GM23338 (cell line): Measurements from ENCODE around the gene RAB22A. TPM values are rescaled to one million over a fixed set of nuclear protein-coding genes. Genes with fewer than 3 reads are reported as not detected.

Experiments used
- ATAC-seq: fragments of 200-7000 bp; cut with Tn5 transposase; 3 replicates; pipeline ENCODE4 v1.9.1; 2020
- DNase-seq: peaks from one replicate; pipeline ENCODE4 v3.0.0-alpha.2; 2015; ENCODE audit warnings: low spot score
- H2AFZ ChIP-seq: fragments of 200-600 bp; sonication (generic); 2 replicates; pipeline ENCODE4 v1.8.0; 2016; ENCODE audit warnings: antibody characterized with exemption, mild to moderate bottlenecking, moderate library complexity
- H3F3A ChIP-seq: fragments of 200-600 bp; sonication (generic); replicated peaks from 2 replicates; pipeline ENCODE4 v1.8.0; 2017; ENCODE audit warnings: antibody characterized with exemption, mixed run types, low read depth
- H3K27ac ChIP-seq: fragments of 200-600 bp; sonication (generic); 2 replicates; pipeline ENCODE4 v1.6.1; 2016; ENCODE audit warnings: low read depth
- H3K27me3 ChIP-seq: fragments of 200-600 bp; sonication (generic); 2 replicates; pipeline ENCODE4 v1.8.0; 2016; ENCODE audit warnings: mild to moderate bottlenecking, mixed run types, moderate library complexity; ENCODE audit not compliant: insufficient read depth
- H3K36me3 ChIP-seq: fragments of 200-600 bp; sonication (generic); 2 replicates; pipeline ENCODE4 v1.8.0; 2016; ENCODE audit warnings: mild to moderate bottlenecking; ENCODE audit not compliant: insufficient read depth
- H3K4me1 ChIP-seq: fragments of 200-600 bp; sonication (generic); 2 replicates; pipeline ENCODE4 v1.8.0; 2016; ENCODE audit warnings: mild to moderate bottlenecking, moderate library complexity; ENCODE audit not compliant: insufficient read depth
- H3K4me2 ChIP-seq: fragments of 200-600 bp; sonication (generic); 2 replicates; pipeline ENCODE4 v1.7.1; 2017; ENCODE audit warnings: mixed run types
- H3K4me3 ChIP-seq: fragments of 200-600 bp; sonication (generic); 2 replicates; pipeline ENCODE4 v1.6.1; 2016; ENCODE audit warnings: mixed run types
- H3K79me2 ChIP-seq: fragments of 200-600 bp; sonication (generic); replicated peaks from 2 replicates; pipeline ENCODE4 v1.8.0; 2017; ENCODE audit warnings: mild to moderate bottlenecking; ENCODE audit not compliant: insufficient read depth
- H3K9me2 ChIP-seq: fragments of 200-600 bp; sonication (generic); 2 replicates; pipeline ENCODE4 v1.8.0; 2017; ENCODE audit not compliant: insufficient read depth
- H4K20me1 ChIP-seq: fragments of 200-600 bp; sonication (generic); replicated peaks from 2 replicates; pipeline ENCODE4 v1.8.0; 2017; ENCODE audit warnings: mild to moderate bottlenecking; ENCODE audit not compliant: insufficient read depth
- H3K27ac Mint-ChIP-seq: 2 replicates; pipeline ENCODE4 v1.8.0; 2020; ENCODE audit warnings: inconsistent platforms, mild to moderate bottlenecking, moderate library complexity, mixed read lengths
- H3K27me3 Mint-ChIP-seq: 3 replicates; pipeline ENCODE4 v1.8.0; 2022; ENCODE audit warnings: low read depth, mild to moderate bottlenecking, moderate library complexity, mixed read lengths, inconsistent platforms; ENCODE audit not compliant: insufficient read depth, poor library complexity
- H3K36me3 Mint-ChIP-seq: 3 replicates; pipeline ENCODE4 v1.8.0; 2021; ENCODE audit warnings: low read depth, mild to moderate bottlenecking, inconsistent platforms, moderate library complexity, mixed read lengths
- H3K4me1 Mint-ChIP-seq: 3 replicates; pipeline ENCODE4 v1.8.0; 2020; ENCODE audit warnings: mild to moderate bottlenecking, inconsistent platforms, mixed read lengths
- H3K4me3 Mint-ChIP-seq: 3 replicates; pipeline ENCODE4 v1.8.0; 2021; ENCODE audit warnings: moderate library complexity, mild to moderate bottlenecking, inconsistent platforms, mixed read lengths
- H3K9me3 Mint-ChIP-seq: 3 replicates; pipeline ENCODE4 v1.8.0; 2020; ENCODE audit warnings: moderate library complexity, mild to moderate bottlenecking, inconsistent platforms, mixed read lengths
- CREB1 ChIP-seq: fragments of 250-450 bp; sonication (Bioruptor Pico); IDR thresholded peaks from 2 replicates; pipeline ENCODE4 v1.5.0; 2020; ENCODE audit warnings: low read depth, mild to moderate bottlenecking, moderate library complexity
- EZH2 ChIP-seq: fragments of 200-600 bp; sonication (generic); IDR thresholded peaks from one replicate; pipeline ENCODE4 v1.8.0; 2017; ENCODE audit warnings: antibody characterized with exemption, mild to moderate bottlenecking, low read depth; ENCODE audit not compliant: unreplicated experiment
- EZH2phosphoT487 ChIP-seq: fragments of 200-600 bp; sonication (generic); IDR thresholded peaks from one replicate; pipeline ENCODE4 v1.8.1; 2018; ENCODE audit warnings: antibody characterized with exemption; ENCODE audit not compliant: unreplicated experiment
- JUNB ChIP-seq: IDR thresholded peaks from one replicate; pipeline ENCODE4 v1.6.1; 2016; ENCODE audit warnings: antibody characterized with exemption; ENCODE audit not compliant: unreplicated experiment
- NANOG ChIP-seq: IDR thresholded peaks from 2 replicates; pipeline ENCODE4 v1.6.1; 2016; ENCODE audit warnings: antibody characterized with exemption, borderline replicate concordance
- POLR2AphosphoS5 ChIP-seq: IDR thresholded peaks from 2 replicates; pipeline ENCODE4 v1.6.1; 2016; ENCODE audit warnings: antibody characterized with exemption, low read depth
- STAT1 ChIP-seq: IDR thresholded peaks from one replicate; pipeline ENCODE4 v1.6.1; 2016; ENCODE audit warnings: antibody characterized with exemption; ENCODE audit not compliant: unreplicated experiment
- ZNF114 ChIP-seq: fragments of 250-450 bp; sonication (Bioruptor Pico); IDR thresholded peaks from 2 replicates; pipeline ENCODE4 v1.5.0; 2020; ENCODE audit warnings: mild to moderate bottlenecking, moderate library complexity
- ZNF331 ChIP-seq: fragments of 250-450 bp; sonication (Bioruptor Pico); IDR thresholded peaks from 2 replicates; pipeline ENCODE4 v1.5.0; 2020; ENCODE audit warnings: low read depth, mild to moderate bottlenecking, moderate library complexity
- polyA plus RNA-seq: library from polyadenylated mRNA; unstranded; fragments of >200 nt; fragmentation: Nextera tagmentation; extraction: Ambion mirVana; gene quantifications from 2 replicates; pipeline ENCODE4 v1.2.1, GENCODE V29; 2016
- total RNA-seq: library from RNA; depleted of rRNA; stranded (reverse); fragments of >200 nt; shearing (Covaris generic); gene quantifications from 2 replicates; pipeline ENCODE4 v1.2.3, GENCODE V29; 2014
- TF ChIP-seq, protein P1 (sequence below): IDR thresholded peaks from one replicate; pipeline ENCODE4 v1.6.1; 2018; ENCODE audit warnings: antibody characterized with exemption; ENCODE audit not compliant: unreplicated experiment
- TF ChIP-seq, protein P2 (sequence below): fragments of 250-450 bp; sonication (Bioruptor Pico); IDR thresholded peaks from 2 replicates; pipeline ENCODE4 v1.5.0; 2020; ENCODE audit warnings: mild to moderate bottlenecking, moderate library complexity
- TF ChIP-seq, protein P3 (sequence below): IDR thresholded peaks from 2 replicates; pipeline ENCODE4 v1.6.1; 2016; ENCODE audit warnings: antibody characterized with exemption
- TF ChIP-seq, protein P4 (sequence below), 2 experiments: fragments of 200-600 bp in 1 of 2; sonication (generic) in 1 of 2; conservative IDR thresholded peaks; 2 replicates each; pipeline versions ENCODE4 v1.5.1 to v1.6.1; 2016 to 2017; ENCODE audit warnings: antibody characterized with exemption in 2 of 2, low read depth in 2 of 2, mild to moderate bottlenecking in 2 of 2, moderate library complexity in 1 of 2

Gene RAB22A
- total and polyA plus RNA-seq, 2 experiments from 2014 or later: 3.3 to 6.8 TPM

DNA sequence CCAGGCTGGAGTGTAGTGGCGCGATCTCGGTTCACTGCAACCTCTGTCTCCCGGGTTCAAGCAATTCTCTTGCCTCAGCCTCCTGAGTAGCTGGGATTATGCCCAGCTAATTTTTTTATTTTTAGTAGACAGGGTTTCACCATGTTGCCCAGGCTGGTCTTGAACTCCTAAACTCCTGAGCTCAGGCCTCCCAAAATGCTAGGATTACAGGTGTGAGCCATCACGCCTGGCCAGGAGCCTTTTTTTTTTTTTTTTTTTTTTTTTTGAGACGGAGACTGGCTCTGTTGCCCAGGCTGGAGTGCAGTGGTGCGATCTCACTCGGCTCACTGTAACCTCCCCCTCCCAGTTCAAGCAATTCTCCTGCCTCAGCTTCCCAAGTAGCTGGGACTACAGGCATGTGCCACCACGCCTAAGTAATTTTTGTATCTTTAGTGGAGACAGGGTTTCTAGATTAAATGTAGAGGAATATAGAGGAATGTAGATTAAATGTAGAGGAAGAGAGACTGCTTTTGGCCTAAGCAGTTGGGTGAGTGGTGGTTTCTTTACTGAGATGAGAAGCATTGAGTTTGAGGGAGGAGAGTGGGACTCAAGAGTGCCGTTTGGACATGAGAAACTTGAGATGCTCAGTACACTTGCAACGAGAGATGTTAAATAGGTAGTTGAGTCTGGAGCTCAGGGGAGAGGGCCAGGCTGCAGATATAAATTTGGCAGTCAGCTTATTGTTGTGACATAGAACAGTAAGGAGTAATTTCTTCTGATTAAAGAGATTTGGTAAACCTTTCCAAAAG is 96.2 kb downstream of the RAB22A start:
- H3K9me3 Mint-ChIP-seq: no peaks in the 10 kb centered on the region
- Histone ChIP-seq H3F3A (no peaks in the 10 kb centered on the region), H3K36me3 (no peaks in the 10 kb centered on the region), H3K4me3 (no peak overlapping the region), H3K4me2 (no peak overlapping the region), H3K9me2 (no peaks in the 10 kb centered on the region), H3K79me2 (peaks cover 100% of the 10 kb centered on the region), H4K20me1 (peaks cover 19% of the 10 kb centered on the region), H3K4me1 (peaks cover 45% of the 10 kb centered on the region), H3K27ac (no peak overlapping the region; the same call in 1 of the 2 replicates), H2AFZ (no peak overlapping the region), H3K27me3 (no peaks in the 10 kb centered on the region)
- H3K4me1 Mint-ChIP-seq: peaks cover 34% of the 10 kb centered on the region
- DNase-seq (peak; percentile 23), ATAC-seq (peak; percentile 32)
- no peak overlapping the region for H3K4me3 Mint-ChIP-seq
- H3K27ac Mint-ChIP-seq: no peak overlapping the region
- no peaks in the 10 kb centered on the region for H3K36me3 Mint-ChIP-seq
- H3K27me3 Mint-ChIP-seq: no peaks in the 10 kb centered on the region
- TF ChIP-seq, protein P1, sequence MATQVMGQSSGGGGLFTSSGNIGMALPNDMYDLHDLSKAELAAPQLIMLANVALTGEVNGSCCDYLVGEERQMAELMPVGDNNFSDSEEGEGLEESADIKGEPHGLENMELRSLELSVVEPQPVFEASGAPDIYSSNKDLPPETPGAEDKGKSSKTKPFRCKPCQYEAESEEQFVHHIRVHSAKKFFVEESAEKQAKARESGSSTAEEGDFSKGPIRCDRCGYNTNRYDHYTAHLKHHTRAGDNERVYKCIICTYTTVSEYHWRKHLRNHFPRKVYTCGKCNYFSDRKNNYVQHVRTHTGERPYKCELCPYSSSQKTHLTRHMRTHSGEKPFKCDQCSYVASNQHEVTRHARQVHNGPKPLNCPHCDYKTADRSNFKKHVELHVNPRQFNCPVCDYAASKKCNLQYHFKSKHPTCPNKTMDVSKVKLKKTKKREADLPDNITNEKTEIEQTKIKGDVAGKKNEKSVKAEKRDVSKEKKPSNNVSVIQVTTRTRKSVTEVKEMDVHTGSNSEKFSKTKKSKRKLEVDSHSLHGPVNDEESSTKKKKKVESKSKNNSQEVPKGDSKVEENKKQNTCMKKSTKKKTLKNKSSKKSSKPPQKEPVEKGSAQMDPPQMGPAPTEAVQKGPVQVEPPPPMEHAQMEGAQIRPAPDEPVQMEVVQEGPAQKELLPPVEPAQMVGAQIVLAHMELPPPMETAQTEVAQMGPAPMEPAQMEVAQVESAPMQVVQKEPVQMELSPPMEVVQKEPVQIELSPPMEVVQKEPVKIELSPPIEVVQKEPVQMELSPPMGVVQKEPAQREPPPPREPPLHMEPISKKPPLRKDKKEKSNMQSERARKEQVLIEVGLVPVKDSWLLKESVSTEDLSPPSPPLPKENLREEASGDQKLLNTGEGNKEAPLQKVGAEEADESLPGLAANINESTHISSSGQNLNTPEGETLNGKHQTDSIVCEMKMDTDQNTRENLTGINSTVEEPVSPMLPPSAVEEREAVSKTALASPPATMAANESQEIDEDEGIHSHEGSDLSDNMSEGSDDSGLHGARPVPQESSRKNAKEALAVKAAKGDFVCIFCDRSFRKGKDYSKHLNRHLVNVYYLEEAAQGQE: no peak
- TF ChIP-seq CREB1 (no peak), ZNF331 (CRISPR knock-in tag) (no peak), EZH2 (no peak), NANOG (no peak), EZH2phosphoT487 (no peak), POLR2AphosphoS5 (no peak), STAT1 (no peak), ZNF114 (no peak), JUNB (no peak)
- TF ChIP-seq, protein P2, sequence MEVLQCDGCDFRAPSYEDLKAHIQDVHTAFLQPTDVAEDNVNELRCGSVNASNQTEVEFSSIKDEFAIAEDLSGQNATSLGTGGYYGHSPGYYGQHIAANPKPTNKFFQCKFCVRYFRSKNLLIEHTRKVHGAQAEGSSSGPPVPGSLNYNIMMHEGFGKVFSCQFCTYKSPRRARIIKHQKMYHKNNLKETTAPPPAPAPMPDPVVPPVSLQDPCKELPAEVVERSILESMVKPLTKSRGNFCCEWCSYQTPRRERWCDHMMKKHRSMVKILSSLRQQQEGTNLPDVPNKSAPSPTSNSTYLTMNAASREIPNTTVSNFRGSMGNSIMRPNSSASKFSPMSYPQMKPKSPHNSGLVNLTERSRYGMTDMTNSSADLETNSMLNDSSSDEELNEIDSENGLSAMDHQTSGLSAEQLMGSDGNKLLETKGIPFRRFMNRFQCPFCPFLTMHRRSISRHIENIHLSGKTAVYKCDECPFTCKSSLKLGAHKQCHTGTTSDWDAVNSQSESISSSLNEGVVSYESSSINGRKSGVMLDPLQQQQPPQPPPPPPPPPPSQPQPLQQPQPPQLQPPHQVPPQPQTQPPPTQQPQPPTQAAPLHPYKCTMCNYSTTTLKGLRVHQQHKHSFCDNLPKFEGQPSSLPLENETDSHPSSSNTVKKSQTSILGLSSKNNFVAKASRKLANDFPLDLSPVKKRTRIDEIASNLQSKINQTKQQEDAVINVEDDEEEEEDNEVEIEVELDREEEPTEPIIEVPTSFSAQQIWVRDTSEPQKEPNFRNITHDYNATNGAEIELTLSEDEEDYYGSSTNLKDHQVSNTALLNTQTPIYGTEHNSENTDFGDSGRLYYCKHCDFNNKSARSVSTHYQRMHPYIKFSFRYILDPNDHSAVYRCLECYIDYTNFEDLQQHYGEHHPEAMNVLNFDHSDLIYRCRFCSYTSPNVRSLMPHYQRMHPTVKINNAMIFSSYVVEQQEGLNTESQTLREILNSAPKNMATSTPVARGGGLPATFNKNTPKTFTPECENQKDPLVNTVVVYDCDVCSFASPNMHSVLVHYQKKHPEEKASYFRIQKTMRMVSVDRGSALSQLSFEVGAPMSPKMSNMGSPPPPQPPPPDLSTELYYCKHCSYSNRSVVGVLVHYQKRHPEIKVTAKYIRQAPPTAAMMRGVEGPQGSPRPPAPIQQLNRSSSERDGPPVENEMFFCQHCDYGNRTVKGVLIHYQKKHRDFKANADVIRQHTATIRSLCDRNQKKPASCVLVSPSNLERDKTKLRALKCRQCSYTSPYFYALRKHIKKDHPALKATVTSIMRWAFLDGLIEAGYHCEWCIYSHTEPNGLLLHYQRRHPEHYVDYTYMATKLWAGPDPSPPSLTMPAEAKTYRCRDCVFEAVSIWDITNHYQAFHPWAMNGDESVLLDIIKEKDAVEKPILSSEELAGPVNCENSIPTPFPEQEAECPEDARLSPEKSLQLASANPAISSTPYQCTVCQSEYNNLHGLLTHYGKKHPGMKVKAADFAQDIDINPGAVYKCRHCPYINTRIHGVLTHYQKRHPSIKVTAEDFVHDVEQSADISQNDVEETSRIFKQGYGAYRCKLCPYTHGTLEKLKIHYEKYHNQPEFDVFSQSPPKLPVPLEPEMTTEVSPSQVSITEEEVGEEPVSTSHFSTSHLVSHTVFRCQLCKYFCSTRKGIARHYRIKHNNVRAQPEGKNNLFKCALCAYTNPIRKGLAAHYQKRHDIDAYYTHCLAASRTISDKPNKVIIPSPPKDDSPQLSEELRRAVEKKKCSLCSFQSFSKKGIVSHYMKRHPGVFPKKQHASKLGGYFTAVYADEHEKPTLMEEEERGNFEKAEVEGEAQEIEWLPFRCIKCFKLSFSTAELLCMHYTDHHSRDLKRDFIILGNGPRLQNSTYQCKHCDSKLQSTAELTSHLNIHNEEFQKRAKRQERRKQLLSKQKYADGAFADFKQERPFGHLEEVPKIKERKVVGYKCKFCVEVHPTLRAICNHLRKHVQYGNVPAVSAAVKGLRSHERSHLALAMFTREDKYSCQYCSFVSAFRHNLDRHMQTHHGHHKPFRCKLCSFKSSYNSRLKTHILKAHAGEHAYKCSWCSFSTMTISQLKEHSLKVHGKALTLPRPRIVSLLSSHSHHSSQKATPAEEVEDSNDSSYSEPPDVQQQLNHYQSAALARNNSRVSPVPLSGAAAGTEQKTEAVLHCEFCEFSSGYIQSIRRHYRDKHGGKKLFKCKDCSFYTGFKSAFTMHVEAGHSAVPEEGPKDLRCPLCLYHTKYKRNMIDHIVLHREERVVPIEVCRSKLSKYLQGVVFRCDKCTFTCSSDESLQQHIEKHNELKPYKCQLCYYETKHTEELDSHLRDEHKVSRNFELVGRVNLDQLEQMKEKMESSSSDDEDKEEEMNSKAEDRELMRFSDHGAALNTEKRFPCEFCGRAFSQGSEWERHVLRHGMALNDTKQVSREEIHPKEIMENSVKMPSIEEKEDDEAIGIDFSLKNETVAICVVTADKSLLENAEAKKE (CRISPR knock-in tag): no peak
- TF ChIP-seq, protein P3, sequence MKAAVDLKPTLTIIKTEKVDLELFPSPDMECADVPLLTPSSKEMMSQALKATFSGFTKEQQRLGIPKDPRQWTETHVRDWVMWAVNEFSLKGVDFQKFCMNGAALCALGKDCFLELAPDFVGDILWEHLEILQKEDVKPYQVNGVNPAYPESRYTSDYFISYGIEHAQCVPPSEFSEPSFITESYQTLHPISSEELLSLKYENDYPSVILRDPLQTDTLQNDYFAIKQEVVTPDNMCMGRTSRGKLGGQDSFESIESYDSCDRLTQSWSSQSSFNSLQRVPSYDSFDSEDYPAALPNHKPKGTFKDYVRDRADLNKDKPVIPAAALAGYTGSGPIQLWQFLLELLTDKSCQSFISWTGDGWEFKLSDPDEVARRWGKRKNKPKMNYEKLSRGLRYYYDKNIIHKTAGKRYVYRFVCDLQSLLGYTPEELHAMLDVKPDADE: no peak
- TF ChIP-seq, protein P4, sequence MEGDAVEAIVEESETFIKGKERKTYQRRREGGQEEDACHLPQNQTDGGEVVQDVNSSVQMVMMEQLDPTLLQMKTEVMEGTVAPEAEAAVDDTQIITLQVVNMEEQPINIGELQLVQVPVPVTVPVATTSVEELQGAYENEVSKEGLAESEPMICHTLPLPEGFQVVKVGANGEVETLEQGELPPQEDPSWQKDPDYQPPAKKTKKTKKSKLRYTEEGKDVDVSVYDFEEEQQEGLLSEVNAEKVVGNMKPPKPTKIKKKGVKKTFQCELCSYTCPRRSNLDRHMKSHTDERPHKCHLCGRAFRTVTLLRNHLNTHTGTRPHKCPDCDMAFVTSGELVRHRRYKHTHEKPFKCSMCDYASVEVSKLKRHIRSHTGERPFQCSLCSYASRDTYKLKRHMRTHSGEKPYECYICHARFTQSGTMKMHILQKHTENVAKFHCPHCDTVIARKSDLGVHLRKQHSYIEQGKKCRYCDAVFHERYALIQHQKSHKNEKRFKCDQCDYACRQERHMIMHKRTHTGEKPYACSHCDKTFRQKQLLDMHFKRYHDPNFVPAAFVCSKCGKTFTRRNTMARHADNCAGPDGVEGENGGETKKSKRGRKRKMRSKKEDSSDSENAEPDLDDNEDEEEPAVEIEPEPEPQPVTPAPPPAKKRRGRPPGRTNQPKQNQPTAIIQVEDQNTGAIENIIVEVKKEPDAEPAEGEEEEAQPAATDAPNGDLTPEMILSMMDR (conservative IDR thresholded peaks at IDR 0.05; ENCODE audit: low read depth in 2 of 2): no peak
